Heart right ventricle (tissue), 16 donors: Measurements from ENCODE around the gene KRT82. TPM values are rescaled to one million over a fixed set of nuclear protein-coding genes. Genes with fewer than 3 reads are reported as not detected.
"Not testable (repeated sequence)": the region's sequence is repeated elsewhere in the genome, so short reads cannot be mapped to it uniquely, and the experiment has no call there.

Source experiments
- ATAC-seq, 8 donors: fragments of 200-7000 bp; cut with Tn5 transposase; one replicate each; pipeline ENCODE4 v1.9.1; 2020; ENCODE audit warnings: mild to moderate bottlenecking in 8 of 8, moderate library complexity in 8 of 8, moderate number of reproducible peaks in 1 of 8
- DNase-seq, 2 donors: peaks; one replicate each; pipeline ENCODE4 v3.0.0-alpha.2; 2020
- H3K27ac ChIP-seq, 10 donors: fragments of 200-600 bp; sonication (generic) in 2 of 10; one replicate each; pipeline versions ENCODE4 v1.5.0 to v1.8.0; 2020 to 2022; ENCODE audit warnings: mild to moderate bottlenecking in 3 of 10
- H3K27me3 ChIP-seq, 7 donors: fragments of 200-600 bp; one replicate each; pipeline ENCODE4 v1.8.0; 2021 to 2022; ENCODE audit warnings: mild to moderate bottlenecking in 2 of 7
- H3K36me3 ChIP-seq, 9 donors: fragments of 200-600 bp; sonication (generic) in 1 of 9; one replicate each; pipeline versions ENCODE4 v1.5.0 to v1.8.0; 2020 to 2022; ENCODE audit warnings: mild to moderate bottlenecking in 2 of 9
- H3K4me1 ChIP-seq, 9 donors: fragments of 200-600 bp; sonication (generic) in 1 of 9; one replicate each; pipeline versions ENCODE4 v1.5.0 to v1.8.0; 2020 to 2022; ENCODE audit warnings: mild to moderate bottlenecking in 4 of 9
- H3K4me3 ChIP-seq, 10 donors: fragments of 200-600 bp; sonication (generic) in 2 of 10; one replicate each; pipeline versions ENCODE4 v1.5.0 to v1.8.0; 2020 to 2022; ENCODE audit warnings: mild to moderate bottlenecking in 7 of 10, moderate library complexity in 2 of 10
- H3K9me3 ChIP-seq, 11 donors: fragments of 200-600 bp in 10 of 11; sonication (generic) in 2 of 11; one replicate each; pipeline versions ENCODE4 v1.5.0 to v1.8.0; 2013 to 2022; ENCODE audit warnings: mild to moderate bottlenecking in 2 of 11, control low read depth in 1 of 11, moderate library complexity in 1 of 11
- CTCF ChIP-seq, 9 donors: fragments of 200-600 bp; sonication (generic) in 2 of 9; IDR thresholded peaks; one replicate each; pipeline versions ENCODE4 v1.5.0 to v1.8.0; 2021 to 2022; ENCODE audit warnings: antibody characterized with exemption in 9 of 9, mild to moderate bottlenecking in 5 of 9, moderate library complexity in 1 of 9
- WGBS, 2 donors: extraction: QIAGEN DNeasy Blood & Tissue Kit; methylation state at CpG; one replicate each; pipeline ENCODE4 v1.1.7; 2013; ENCODE audit warnings: inconsistent platforms in 1 of 2; 5-methylcytosine and 5-hydroxymethylcytosine counted together
- intact Hi-C, 10 donors: fragments of 100-400 bp; cut with DNase I; formaldehyde crosslinking; loops; one replicate each; pipeline versions ENCODE4 v1.11.1 to v1.14.2; 2022
- polyA plus RNA-seq, 2 donors: library from polyadenylated mRNA; stranded (reverse); fragments of 200-250 nt; gene quantifications; one replicate each; pipeline ENCODE4 v1.2.3, GENCODE V29; 2013
- total RNA-seq, 10 donors: library from RNA; stranded (reverse); fragmentation: NEBNext Ultra II Directional in 3 of 10; extraction: Animal tissue kit (Norgen Biotek cat#: 25700) in 3 of 10; gene quantifications; one replicate each; pipeline versions ENCODE4 v1.2.1 to v1.2.4, GENCODE V29; 2021 to 2023
- donor health status: Arrhythmogenic right ventricular cardiomyopathy.
- donor health status: ischemic (EF 13 %, LVEDD 7.1; RV severe dilation, severe dysfunction).
- donor health status: healthy with polysubstance abuse.
- donor health status: DM: no; HTN: yes; CAD: no.
- donor health status: DM: no; HTN: no; CAD: no.
- donor health status: ischemic (EF 25% LVEDD 6.9; RV normal size, moderate dysfunction).
- donor health status: ischemic (EF 25% LVEDD 5.7; RV mildly dilated, moderate dysfunction).
- donor health status: healthy.
- donor health status: DM: yes; HTN: yes; CAD: no.
- donor health status: Ischemic cardiomyopathy.
- donor health status: ischemic (EF 35%, LVEDD 5.7; RV mildly dilated, moderate dysfunction).
- donor health status: nonischemic (EF 11% LVEDD 7.7; RV severe dilation, severe dysfunction).
- donor health status: DM: yes; HTN: yes; CAD: no.
- donor health status: PGD.
- donor health status: ischemic (EF 29% LVEDD 5.4; RV normal size, mild dysfunction).
- donor health status: nonischemic (EF 23%, LVEDD 6.1; RV moderate dilation, normal function).

KRT82 gene
- total and polyA plus RNA-seq, 12 donors = not detected

GRCh38 chr12:52448228-52448627 is 42.1 kb upstream of the KRT82 start:
- no peak overlapping the region for H3K4me3 ChIP-seq
- H3K36me3 ChIP-seq = no peaks in the 10 kb centered on the region
- H3K27ac ChIP-seq = no peak overlapping the region
- no peak for DNase-seq
- H3K9me3 ChIP-seq = no peaks in the 10 kb centered on the region
- H3K4me1 ChIP-seq = no peaks in the 10 kb centered on the region
- peaks cover 0 to 27% (median 6%) of the 10 kb centered on the region in 7 donors for H3K27me3 ChIP-seq
- intact Hi-C loops = no loop called here
- no peak for ATAC-seq
- TF ChIP-seq CTCF (IDR thresholded peaks at IDR 0.05) = no peak
- WGBS, 2 donors = 51 to 59% methylated on average over 3 of the region's 3 CpGs

- H3K27me3 ChIP-seq = peaks cover 0 to 27% (median 11%) of the 10 kb centered on the region in 7 donors
Measured at GRCh38 chr12:52447196-52447595, 41.1 kb upstream of the KRT82 start.

GRCh38 chr12:52446367-52447045 is 40.4 kb upstream of the KRT82 start:
- Histone ChIP-seq H3K4me3 (no peak overlapping the region), H3K4me1 (peaks cover 0 to 8% (median 0%) of the 10 kb centered on the region in 9 donors), H3K36me3 (no peaks in the 10 kb centered on the region), H3K27ac (no peak overlapping the region), H3K27me3 (peaks cover 0 to 27% (median 11%) of the 10 kb centered on the region in 7 donors), H3K9me3 (no peaks in the 10 kb centered on the region)
- DNase-seq (no peak), ATAC-seq (no peak)
- 83 to 84% methylated on average over 6 of the region's 6 CpGs for WGBS, 2 donors
- intact Hi-C loops = no loop called here
- no peak for TF ChIP-seq CTCF (IDR thresholded peaks at IDR 0.05)

More at GRCh38 chr12:52447196-52447595, 41.1 kb upstream of the KRT82 start:
- H3K36me3 ChIP-seq, ATAC-seq, H3K27ac ChIP-seq, intact Hi-C loops, H3K4me1 ChIP-seq, H3K4me3 ChIP-seq, DNase-seq, H3K9me3 ChIP-seq: not testable (repeated sequence)
- 93 to 95% methylated on average over 11 of the region's 11 CpGs for WGBS, 2 donors

- no peak for ATAC-seq
- Histone ChIP-seq H3K9me3 (no peaks in the 10 kb centered on the region), H3K27ac (no peak overlapping the region), H3K27me3 (peaks cover 0 to 32% (median 13%) of the 10 kb centered on the region in 7 donors), H3K4me3 (no peak overlapping the region), H3K4me1 (peaks cover 0 to 8% (median 0%) of the 10 kb centered on the region in 9 donors), H3K36me3 (no peaks in the 10 kb centered on the region)
- intact Hi-C loops = no loop called here
- 50 to 60% methylated on average over 3 of the region's 3 CpGs for WGBS, 2 donors
- no peak for DNase-seq
- no peak for TF ChIP-seq CTCF (IDR thresholded peaks at IDR 0.05)
Measured at GRCh38 chr12:52445876-52446275, 39.7 kb upstream of the KRT82 start.
